IPS-11a (cell line): ENCODE data around the gene RAB5B.
"Not testable (repeated sequence)": the region's sequence is repeated elsewhere in the genome, so short reads cannot be mapped to it uniquely, and the experiment has no call there.

Source experiments
- H3K4me3 ChIP-seq: one replicate; pipeline ENCODE4 v1.5.1; 2013; ENCODE audit warnings: low read depth, low read length, control low read depth

RAB5B gene

GRCh38 chr12:55982319-55982936 lies 8.6 kb downstream of the RAB5B start:
- H3K4me3 ChIP-seq, result no peak overlapping the region

- H3K4me3 ChIP-seq, result no peak overlapping the region
Measured at GRCh38 chr12:55983232-55983842, 9.5 kb downstream of the RAB5B start.

- H3K4me3 ChIP-seq, result no peak overlapping the region
Measured at GRCh38 chr12:55984861-55985260, 11.0 kb downstream of the RAB5B start.

GRCh38 chr12:55985341-55985740 lies 11.5 kb downstream of the RAB5B start:
- no peak overlapping the region for H3K4me3 ChIP-seq

GRCh38 chr12:55985976-55986375 lies 12.1 kb downstream of the RAB5B start:
- not testable (repeated sequence) for H3K4me3 ChIP-seq

- H3K4me3 ChIP-seq, result no peak overlapping the region
Measured at GRCh38 chr12:55991110-55991509, 17.2 kb downstream of the RAB5B start.

- no peak overlapping the region for H3K4me3 ChIP-seq
Measured at GRCh38 chr12:55993230-55993853, 19.5 kb downstream of the RAB5B start.

GRCh38 chr12:55995366-55995765 lies 21.5 kb downstream of the RAB5B start:
- H3K4me3 ChIP-seq, result no peak overlapping the region

GRCh38 chr12:55996201-55996714 lies 22.4 kb downstream of the RAB5B start:
- H3K4me3 ChIP-seq, result peak overlapping the region; percentile 8

GRCh38 chr12:55996715-55997534 lies 23.0 kb downstream of the RAB5B start, which contains the start of gene SUOX:
SUOX (plus strand) TSS chr12:55997276; CDS start chr12:56002222, 4,946 bp downstream.
- peak within 1 kb of the TSS; percentile 97 for H3K4me3 ChIP-seq

- peak overlapping the region; percentile 97 for H3K4me3 ChIP-seq
Measured at GRCh38 chr12:55997535-55997859, 23.6 kb downstream of the RAB5B start.

GRCh38 chr12:55999522-55999921 lies 25.6 kb downstream of the RAB5B start:
- H3K4me3 ChIP-seq, result not testable (repeated sequence)

GRCh38 chr12:55999999-56000540 lies 26.2 kb downstream of the RAB5B start:
- not testable (repeated sequence) for H3K4me3 ChIP-seq

- no peak overlapping the region for H3K4me3 ChIP-seq
Measured at GRCh38 chr12:56001487-56002100, 27.7 kb downstream of the RAB5B start.

- H3K4me3 ChIP-seq, result not testable (repeated sequence)
Measured at GRCh38 chr12:56003376-56003775, 29.5 kb downstream of the RAB5B start.

GRCh38 chr12:56004211-56004610 lies 30.3 kb downstream of the RAB5B start:
- H3K4me3 ChIP-seq, result no peak overlapping the region

GRCh38 chr12:56007564-56008559 lies 34.0 kb downstream of the RAB5B start:
- peak overlapping the region; percentile 75 for H3K4me3 ChIP-seq

- no peak overlapping the region for H3K4me3 ChIP-seq
Measured at GRCh38 chr12:56010111-56010570, 36.3 kb downstream of the RAB5B start.

GRCh38 chr12:56011509-56012090 lies 37.7 kb downstream of the RAB5B start:
- H3K4me3 ChIP-seq, result no peak overlapping the region
